Kidney capillary endothelial cell (primary cell): ENCODE data around the gene TSPEAR.

ENCODE experiments used
- DNase-seq: peaks from one replicate; pipeline ENCODE4 v3.0.0-alpha.2; 2018; ENCODE audit warnings: low spot score

Gene TSPEAR

GRCh38 chr21:44527983-44528633 is 183.3 kb downstream of the TSPEAR start:
- no peak for DNase-seq

GRCh38 chr21:44527156-44527982 is 184.0 kb downstream of the TSPEAR start:
- no peak for DNase-seq

GRCh38 chr21:44526096-44526997 is 185.0 kb downstream of the TSPEAR start:
- no peak for DNase-seq

DNA sequence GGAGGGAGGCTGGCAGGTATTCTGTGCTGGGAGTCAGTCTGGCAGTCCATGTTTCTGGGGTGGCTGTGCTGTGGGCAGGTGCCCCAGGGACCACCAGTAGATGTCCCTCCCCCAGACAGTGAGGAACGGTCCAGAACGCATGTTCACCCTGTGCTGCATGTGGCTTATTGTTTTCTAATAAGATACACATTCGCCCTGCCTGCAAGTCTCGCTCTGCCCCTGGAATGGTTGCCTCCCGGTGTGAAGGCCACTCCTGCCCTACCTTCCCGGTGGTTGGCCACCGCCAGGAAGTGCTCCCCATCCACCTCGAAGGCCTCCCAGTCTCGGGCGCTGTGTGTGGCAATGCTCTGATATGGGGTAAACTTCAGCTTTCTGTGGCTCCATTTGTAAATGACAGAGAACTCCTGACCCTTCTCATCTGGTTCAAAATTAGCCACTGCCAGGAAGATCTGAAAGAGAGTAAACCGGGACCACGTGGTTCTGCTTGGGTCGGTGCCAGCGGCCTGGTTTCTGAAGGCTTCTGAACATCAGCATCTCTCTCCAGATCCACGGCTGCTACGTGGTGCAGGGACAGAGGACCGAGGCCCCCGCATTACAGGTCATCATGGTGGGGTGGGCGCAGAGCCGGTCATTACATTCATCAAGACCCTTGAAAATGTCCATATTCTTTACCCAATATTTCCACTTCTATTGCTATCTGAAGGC is 185.8 kb downstream of the TSPEAR start:
- no peak for DNase-seq

- no peak for DNase-seq
Observed at GRCh38 chr21:44524414-44525371, 186.7 kb downstream of the TSPEAR start.

DNA sequence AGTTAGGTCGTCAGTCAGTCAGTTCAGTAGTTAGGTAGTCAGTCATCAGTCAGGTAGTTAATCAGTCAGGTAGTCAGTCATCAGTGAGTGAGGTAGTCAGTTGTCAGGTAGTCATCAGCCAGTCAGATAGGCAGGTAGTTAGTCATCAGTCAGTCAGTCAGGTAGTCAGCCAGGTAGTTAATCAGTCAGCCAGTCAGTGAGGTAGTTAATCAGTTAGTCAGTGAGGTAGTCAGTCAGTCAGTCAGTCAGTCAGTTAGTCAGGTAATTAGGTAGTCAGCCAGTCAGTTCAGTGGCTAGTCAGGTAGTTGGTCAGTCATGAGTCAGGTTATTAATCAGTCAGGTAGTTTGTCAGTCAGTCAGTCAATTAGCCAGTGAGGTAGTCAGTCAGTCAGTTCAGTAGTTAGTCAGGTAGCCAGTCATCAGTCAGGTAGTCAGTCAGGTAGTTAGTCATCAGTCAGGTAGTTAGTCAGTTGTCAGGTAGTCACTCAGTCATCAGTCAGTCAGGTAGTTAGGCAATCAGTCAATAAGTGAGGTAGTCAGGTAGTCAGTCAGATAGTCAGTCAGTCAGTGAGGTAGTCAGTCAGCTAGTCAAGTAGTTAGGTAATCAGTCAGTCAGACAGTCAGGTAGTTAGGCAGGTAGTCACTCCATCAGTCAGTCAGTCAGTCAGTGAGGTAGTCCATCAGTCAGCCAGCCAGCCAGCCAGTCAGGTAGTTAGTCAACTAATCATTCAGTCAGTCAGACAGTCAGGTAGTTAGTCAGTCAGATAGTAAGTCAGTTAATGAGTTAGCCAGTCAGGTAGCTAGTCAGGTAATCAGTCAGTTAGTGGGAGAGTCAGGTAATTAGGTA is 187.6 kb downstream of the TSPEAR start:
- DNase-seq, result no peak

DNA sequence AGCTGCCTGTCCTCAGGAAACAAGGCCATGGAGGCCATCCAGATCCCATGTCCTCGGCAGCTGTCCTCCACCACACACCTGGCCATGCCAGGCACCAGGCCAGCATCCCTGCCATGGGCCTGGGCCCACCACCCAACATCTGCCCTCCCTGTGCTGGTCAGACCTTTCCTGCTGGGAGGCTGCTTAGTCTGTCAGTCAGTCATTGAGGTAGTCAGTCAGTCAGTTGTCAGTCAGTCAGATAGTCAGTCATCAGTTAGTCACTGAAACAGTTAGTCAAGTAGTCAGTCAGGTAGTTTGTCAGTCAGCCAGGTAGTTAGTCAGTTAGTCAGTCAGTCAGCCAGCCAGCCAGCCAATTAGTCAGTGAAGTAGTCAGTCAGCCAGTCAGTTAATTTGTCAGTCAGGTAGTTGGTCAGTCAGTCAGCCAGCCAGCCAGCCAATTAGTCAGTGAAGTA is 188.6 kb downstream of the TSPEAR start:
- no peak for DNase-seq

- no peak for DNase-seq
Observed at GRCh38 chr21:44521928-44522752, 189.2 kb downstream of the TSPEAR start.

DNA sequence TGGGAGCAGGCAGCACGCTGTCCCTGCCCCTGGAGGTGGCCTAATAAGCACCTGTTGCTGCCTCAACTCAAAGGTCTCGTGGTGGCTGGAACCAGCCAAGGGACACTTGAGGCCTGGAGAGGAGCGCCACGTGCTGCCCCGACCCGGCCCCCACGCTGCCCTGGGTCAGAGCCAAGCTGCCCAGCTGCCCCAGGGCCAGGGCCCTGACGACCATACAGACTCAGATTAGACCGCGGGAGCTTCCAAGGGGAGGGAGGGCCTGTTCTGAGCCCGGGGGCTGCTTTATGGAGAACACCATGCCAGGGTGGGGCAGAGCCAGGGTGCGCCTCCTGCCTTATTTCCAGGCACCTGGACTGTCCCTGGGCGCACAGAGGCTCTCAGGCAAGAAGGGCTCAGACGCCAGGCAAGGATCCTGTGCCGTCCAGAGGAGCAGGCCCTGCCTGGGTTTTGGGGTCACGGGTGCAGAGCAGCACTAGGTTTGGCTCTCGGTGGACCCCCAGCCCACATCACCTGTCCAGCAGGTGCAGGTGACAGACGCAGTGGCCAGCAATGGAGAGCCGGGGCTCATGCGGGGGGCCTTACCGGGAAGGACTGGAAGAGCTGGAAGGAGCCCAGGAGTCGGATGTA is 190.0 kb downstream of the TSPEAR start:
- DNase-seq, result no peak

DNA sequence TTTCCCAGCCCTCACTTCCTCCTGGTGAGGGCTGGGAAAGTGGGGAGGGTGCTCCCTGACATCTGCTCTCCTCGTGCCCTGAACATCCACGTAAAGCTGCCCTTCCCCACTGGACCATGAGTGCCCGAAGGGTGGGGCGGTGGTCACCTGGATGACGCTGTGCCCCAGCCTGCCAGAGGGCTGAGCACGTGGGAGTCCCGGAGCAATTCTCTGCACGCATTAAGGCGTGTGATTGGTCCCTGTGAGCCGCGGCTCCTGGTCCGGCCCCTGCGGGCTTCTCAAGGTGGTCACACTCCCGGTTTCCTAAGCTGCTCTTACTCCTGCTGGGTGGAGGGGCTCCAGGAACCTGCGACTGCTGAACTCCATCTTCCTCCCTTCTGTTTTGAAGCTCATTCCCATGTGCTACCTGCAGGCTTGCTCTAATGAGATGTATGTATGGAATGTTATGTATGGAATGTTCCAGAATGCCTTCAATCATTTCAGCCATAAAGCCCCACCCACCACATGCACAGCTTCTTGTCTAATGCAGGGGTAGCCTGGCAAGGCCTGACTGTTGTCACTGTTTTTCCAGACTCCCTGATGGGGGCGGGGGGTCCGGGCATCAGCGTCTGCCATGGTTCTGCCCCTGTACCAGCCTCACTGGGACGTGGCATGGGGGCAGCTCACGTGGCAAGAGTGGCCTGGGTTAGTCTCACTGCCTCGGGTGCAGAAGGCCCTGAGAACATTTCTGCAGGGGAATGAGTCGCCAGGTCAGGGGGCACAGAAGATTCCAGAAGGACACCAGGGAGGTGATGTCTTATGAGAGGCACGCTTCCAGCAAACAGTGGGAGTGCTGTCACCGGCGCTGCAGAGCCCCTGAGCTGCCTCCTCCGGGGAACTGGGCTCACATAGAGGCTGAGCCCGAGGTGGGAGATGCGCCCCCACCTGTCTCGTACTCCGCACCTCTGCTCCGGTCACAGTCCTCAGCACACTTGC is 190.8 kb downstream of the TSPEAR start:
- DNase-seq, result no peak

DNA sequence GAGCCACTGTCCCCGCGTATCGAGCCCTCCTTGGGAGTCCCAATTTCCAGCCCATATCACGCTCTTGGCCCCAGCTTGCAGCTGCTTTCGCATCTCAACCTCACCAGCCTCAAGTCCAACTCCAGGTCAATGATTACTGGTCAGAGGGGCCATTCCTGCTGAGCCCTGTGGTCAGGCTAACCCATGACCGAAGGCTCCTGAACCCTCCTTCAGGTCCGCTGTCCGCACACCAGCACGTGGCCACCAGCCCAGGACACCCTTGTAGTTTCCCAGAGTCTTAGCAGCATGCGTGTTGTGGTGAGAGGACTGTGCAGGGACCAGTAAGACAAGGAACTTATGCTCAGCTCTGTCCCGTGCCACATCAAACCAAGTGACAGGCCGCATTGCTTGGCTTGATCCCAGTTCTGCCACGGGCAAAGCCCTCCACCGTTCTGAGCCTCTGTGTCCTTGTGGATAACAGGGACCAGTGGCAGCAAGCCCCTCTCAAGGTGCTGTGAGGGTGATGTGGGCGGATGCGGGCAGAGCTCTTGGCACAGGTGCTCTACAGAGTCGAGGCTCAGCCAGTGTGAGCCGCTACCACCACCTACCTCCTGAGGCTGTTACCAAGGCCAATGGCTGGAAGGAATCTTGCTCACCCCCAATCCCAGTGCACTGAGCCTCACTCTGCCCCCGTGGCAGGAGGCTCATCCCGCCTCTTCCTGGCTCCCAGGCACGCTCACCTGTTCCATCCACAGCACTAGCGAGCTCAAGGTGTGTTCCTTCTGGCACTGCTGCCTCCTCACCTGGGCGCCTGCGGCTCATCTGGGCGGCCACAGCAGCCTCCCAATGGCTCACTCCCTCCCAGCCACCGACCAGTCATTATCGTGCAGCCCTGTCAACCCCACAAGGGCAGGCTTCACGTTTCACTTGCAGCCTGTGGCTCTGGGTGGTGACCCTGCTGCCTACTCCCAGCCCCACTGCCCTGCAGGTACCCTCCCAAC is 191.7 kb downstream of the TSPEAR start:
- no peak for DNase-seq

GRCh38 chr21:44518686-44519085 is 192.7 kb downstream of the TSPEAR start:
- DNase-seq, result no peak

- no peak for DNase-seq
Observed at GRCh38 chr21:44517175-44517899, 194.0 kb downstream of the TSPEAR start.

DNA sequence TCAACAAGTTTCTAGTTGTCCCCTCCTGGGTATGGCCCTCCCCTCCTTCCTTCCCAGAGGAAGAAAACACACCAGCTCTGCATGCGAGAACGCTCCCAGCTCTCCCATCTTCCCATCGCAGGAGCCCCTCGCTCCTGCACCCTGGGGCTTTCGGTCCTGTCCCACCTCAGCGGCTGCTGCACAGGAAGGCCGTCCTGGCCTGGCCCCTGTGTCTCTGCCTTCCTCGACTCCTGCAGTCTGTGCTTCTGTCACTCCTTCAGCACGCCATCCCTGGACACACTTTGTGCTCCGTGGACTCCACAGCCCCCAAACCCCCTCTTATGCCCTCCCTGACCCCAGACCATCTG is 194.6 kb downstream of the TSPEAR start:
- DNase-seq, result no peak

DNA sequence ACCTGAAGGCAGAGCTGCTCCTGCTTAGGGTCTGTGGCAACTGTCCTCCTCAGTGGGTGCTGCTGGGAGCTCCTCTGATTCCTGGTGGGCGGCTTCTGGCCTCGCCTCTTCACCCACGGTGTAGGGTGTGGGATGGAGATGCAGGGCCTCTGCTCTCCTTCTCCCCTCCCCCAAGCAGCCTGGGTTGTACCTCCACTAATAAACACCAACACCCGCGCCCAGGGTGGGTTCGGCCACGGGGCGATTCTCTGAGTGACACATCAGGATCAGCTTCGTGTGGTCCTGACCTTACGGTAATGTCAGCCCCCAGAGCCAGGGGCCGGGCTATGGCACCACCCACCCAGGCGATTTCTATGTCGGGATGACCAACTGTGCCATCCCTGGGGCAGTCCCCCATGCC is 195.0 kb downstream of the TSPEAR start:
- DNase-seq, result no peak
